Karpas-422 (cell line): ENCODE data around the gene HOMEZ. TPM values are rescaled to one million over a fixed set of nuclear protein-coding genes. Genes with fewer than 3 reads are reported as not detected.

Experiments used
- DNase-seq: peaks from one replicate; pipeline ENCODE4 v3.0.0-alpha.2; 2015
- H2AFZ ChIP-seq: fragments of 200-600 bp; sonication (generic); 2 replicates; pipeline ENCODE4 v1.6.1; 2014; ENCODE audit warnings: antibody characterized with exemption, low read length, mixed read lengths
- H3K27ac ChIP-seq: fragments of 200-600 bp; sonication (generic); 2 replicates; pipeline ENCODE4 v1.5.1; 2014; ENCODE audit warnings: mild to moderate bottlenecking, low read length, moderate library complexity
- H3K27me3 ChIP-seq: fragments of 200-600 bp; sonication (generic); 2 replicates; pipeline ENCODE4 v1.6.1; 2014; ENCODE audit warnings: low read length, mixed read lengths
- H3K36me3 ChIP-seq: fragments of 200-600 bp; sonication (generic); 2 replicates; pipeline ENCODE4 v1.6.1; 2014; ENCODE audit warnings: low read length, mixed read lengths; ENCODE audit not compliant: insufficient read depth
- H3K4me1 ChIP-seq: fragments of 200-600 bp; sonication (generic); 2 replicates; pipeline ENCODE4 v1.6.1; 2014; ENCODE audit warnings: mild to moderate bottlenecking, low read length, mixed read lengths
- H3K4me2 ChIP-seq: fragments of 200-600 bp; sonication (generic); 2 replicates; pipeline ENCODE4 v1.6.1; 2014; ENCODE audit warnings: low read length, low read depth, mild to moderate bottlenecking; ENCODE audit not compliant: poor library complexity, severe bottlenecking
- H3K4me3 ChIP-seq: fragments of 200-600 bp; sonication (generic); 2 replicates; pipeline ENCODE4 v1.5.1; 2014; ENCODE audit warnings: mild to moderate bottlenecking, antibody characterized with exemption, low read length, mixed read lengths
- H3K79me2 ChIP-seq: fragments of 200-600 bp; sonication (generic); 2 replicates; pipeline ENCODE4 v1.6.1; 2014; ENCODE audit warnings: mild to moderate bottlenecking, low read length, mixed read lengths
- H3K9ac ChIP-seq: fragments of 200-600 bp; sonication (generic); 2 replicates; pipeline ENCODE4 v1.6.0; 2014; ENCODE audit warnings: low read length
- H3K9me2 ChIP-seq: fragments of 200-600 bp; sonication (generic), shearing (Covaris generic); replicated peaks from 2 replicates; pipeline ENCODE4 v1.6.0; 2014; ENCODE audit warnings: mild to moderate bottlenecking, low read length, moderate library complexity; ENCODE audit not compliant: insufficient read depth
- H3K9me3 ChIP-seq: fragments of 300-700, 200-600 bp; sonication (generic); 2 replicates; pipeline ENCODE4 v1.6.1; 2014; ENCODE audit warnings: low read length, mixed read lengths
- H4K20me1 ChIP-seq: fragments of 200-600 bp; sonication (generic); 2 replicates; pipeline ENCODE4 v1.6.1; 2014; ENCODE audit warnings: mild to moderate bottlenecking, antibody characterized with exemption, low read length, low read depth; ENCODE audit not compliant: insufficient read depth
- total RNA-seq: library from RNA; depleted of rRNA; stranded (reverse); fragments of >200 nt; shearing (Covaris generic); gene quantifications from 2 replicates; pipeline ENCODE4 v1.2.3, GENCODE V29; 2014; ENCODE audit warnings: low replicate concordance

The HOMEZ gene
- total RNA-seq, 1 experiment from 2014 or later = 12.7 TPM

DNA sequence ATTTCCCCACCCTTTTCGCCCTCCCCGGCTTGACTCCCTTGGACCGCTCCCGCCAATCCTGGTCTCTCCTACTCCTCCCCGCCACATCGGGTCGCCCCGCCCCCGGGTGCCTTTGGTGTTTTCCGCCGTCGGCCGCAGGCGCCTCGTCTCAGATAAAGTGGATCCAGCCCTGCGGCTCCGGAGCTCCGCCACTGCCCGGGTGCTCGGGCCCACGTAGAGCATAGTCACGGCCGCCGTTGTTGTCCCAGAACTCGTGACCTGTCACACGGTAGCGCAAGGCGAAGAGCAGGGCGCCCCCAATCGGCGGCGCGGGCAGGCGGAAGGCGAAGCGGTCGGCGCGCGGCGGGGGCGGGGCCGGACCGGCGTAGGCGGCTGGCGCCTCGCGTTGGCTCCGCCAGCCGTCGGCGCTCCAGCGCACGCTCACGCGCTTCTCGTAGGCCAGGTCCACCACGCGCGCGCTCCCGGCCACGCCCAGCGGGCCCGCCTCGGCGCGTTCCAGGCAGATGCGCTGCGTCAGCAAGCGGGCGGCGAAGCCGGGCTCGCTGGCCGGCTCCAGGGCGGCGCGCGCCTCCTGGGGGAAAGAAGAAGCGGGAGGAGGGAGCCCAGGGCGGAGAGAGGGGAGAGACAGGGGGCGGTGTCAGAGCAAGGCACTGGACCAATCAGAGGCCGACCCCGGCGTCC, 15.5 kb upstream of the HOMEZ start:
- Histone ChIP-seq H3K9ac (peak overlapping the region; percentile 86), H3K9me3 (no peaks in the 10 kb centered on the region), H2AFZ (peak overlapping the region; percentile 62; the same call in 1 of the 2 replicates), H3K27me3 (no peaks in the 10 kb centered on the region), H3K4me3 (peak overlapping the region; percentile 92), H3K9me2 (no peaks in the 10 kb centered on the region), H4K20me1 (no peaks in the 10 kb centered on the region), H3K27ac (peak overlapping the region; percentile 73), H3K36me3 (peaks cover 23% of the 10 kb centered on the region; the same call in 1 of the 2 replicates), H3K4me2 (peak overlapping the region; percentile 100), H3K79me2 (peaks cover 30% of the 10 kb centered on the region), H3K4me1 (peaks cover 38% of the 10 kb centered on the region)
- peak; percentile 100 for DNase-seq

DNA sequence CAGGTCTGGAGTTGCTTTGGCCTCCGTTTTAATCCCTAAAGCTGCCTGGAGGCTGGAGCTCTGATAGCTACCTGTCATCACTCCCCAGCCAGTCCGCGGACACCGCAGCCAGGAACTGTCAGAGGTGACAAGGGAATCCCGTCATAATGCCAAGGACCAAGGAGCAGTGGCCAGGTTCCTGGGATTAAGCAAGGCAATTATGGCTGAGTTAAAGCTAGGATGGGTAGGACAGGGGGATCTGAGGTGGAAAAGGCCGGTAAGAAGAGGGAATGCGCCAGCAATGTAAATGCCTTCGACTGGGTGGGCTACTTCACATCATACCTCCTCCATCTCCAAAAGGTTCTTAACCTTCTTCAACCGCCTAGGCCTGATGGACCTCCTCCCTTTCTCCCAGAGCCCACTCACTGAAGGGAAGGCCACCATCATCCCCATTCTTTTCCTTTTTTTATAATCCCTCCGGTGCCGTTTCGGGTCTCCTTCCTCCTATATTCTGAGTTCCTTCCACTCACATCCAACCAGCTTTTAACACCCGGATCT, 14.8 kb upstream of the HOMEZ start:
- H3K9me2 ChIP-seq = no peaks in the 10 kb centered on the region
- H3K36me3 ChIP-seq = peaks cover 23% of the 10 kb centered on the region; the same call in 1 of the 2 replicates
- no peaks in the 10 kb centered on the region for H3K9me3 ChIP-seq
- no peak for DNase-seq
- peak overlapping the region; percentile 92 for H3K4me3 ChIP-seq
- H4K20me1 ChIP-seq = no peaks in the 10 kb centered on the region
- H2AFZ ChIP-seq = no peak overlapping the region
- H3K27ac ChIP-seq = peak overlapping the region; percentile 55
- no peaks in the 10 kb centered on the region for H3K27me3 ChIP-seq
- peaks cover 23% of the 10 kb centered on the region for H3K79me2 ChIP-seq
- peak overlapping the region; percentile 86 for H3K9ac ChIP-seq
- peak overlapping the region; percentile 100 for H3K4me2 ChIP-seq
- H3K4me1 ChIP-seq = peaks cover 32% of the 10 kb centered on the region

- Histone ChIP-seq H4K20me1 (no peaks in the 10 kb centered on the region), H3K79me2 (peaks cover 21% of the 10 kb centered on the region), H3K27me3 (no peaks in the 10 kb centered on the region), H3K9ac (peak overlapping the region; percentile 86), H3K4me2 (peak overlapping the region; percentile 100), H3K27ac (peak overlapping the region; percentile 55), H2AFZ (no peak overlapping the region), H3K36me3 (peaks cover 23% of the 10 kb centered on the region; the same call in 1 of the 2 replicates), H3K9me3 (no peaks in the 10 kb centered on the region), H3K9me2 (no peaks in the 10 kb centered on the region), H3K4me1 (peaks cover 30% of the 10 kb centered on the region), H3K4me3 (peak overlapping the region; percentile 92)
- DNase-seq = no peak
Observed at GRCh38 chr14:23299986-23300686, 14.2 kb upstream of the HOMEZ start.

- H3K9me3 ChIP-seq = no peaks in the 10 kb centered on the region
- H3K79me2 ChIP-seq = peaks cover 21% of the 10 kb centered on the region
- H3K4me2 ChIP-seq = peak overlapping the region; percentile 100
- no peaks in the 10 kb centered on the region for H3K9me2 ChIP-seq
- peaks cover 29% of the 10 kb centered on the region for H3K4me1 ChIP-seq
- H2AFZ ChIP-seq = no peak overlapping the region
- DNase-seq = no peak
- H3K27ac ChIP-seq = no peak overlapping the region
- H4K20me1 ChIP-seq = no peaks in the 10 kb centered on the region
- H3K27me3 ChIP-seq = no peaks in the 10 kb centered on the region
- no peak overlapping the region for H3K4me3 ChIP-seq
- no peak overlapping the region for H3K9ac ChIP-seq
- peaks cover 23% of the 10 kb centered on the region; the same call in 1 of the 2 replicates for H3K36me3 ChIP-seq
Observed at GRCh38 chr14:23299211-23299957, 13.5 kb upstream of the HOMEZ start.

- Histone ChIP-seq H4K20me1 (no peaks in the 10 kb centered on the region), H3K9me2 (no peaks in the 10 kb centered on the region), H3K27me3 (no peaks in the 10 kb centered on the region), H3K9me3 (no peaks in the 10 kb centered on the region), H3K27ac (no peak overlapping the region), H3K4me1 (peaks cover 23% of the 10 kb centered on the region), H3K4me2 (no peak overlapping the region), H3K36me3 (peaks cover 23% of the 10 kb centered on the region; the same call in 1 of the 2 replicates), H2AFZ (no peak overlapping the region), H3K9ac (no peak overlapping the region), H3K79me2 (peaks cover 18% of the 10 kb centered on the region), H3K4me3 (no peak overlapping the region)
- no peak for DNase-seq
Observed at GRCh38 chr14:23297611-23298277, 11.8 kb upstream of the HOMEZ start.

DNA sequence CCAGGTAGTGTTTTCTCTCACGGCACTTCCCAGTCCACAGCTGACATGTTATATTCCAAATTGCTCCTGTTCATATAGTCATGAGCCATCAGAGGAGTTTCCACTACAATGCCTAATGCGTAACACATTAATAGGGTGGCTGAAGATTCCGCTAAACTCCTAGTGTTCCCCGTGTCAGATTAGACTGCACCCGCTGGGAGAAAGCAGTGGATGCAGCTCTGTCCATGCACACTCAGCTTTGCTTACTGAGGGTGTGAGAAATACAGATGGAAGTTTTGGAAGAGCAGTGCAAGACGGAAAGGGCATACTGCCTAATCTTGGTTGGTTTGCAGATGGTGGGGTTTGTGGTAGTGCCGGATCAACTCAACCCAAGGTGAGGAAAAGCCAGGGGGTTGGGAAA, 11.2 kb upstream of the HOMEZ start:
- Histone ChIP-seq H3K27ac (no peak overlapping the region), H2AFZ (no peak overlapping the region), H3K9me2 (no peaks in the 10 kb centered on the region), H4K20me1 (no peaks in the 10 kb centered on the region), H3K27me3 (no peaks in the 10 kb centered on the region), H3K4me3 (no peak overlapping the region), H3K9me3 (no peaks in the 10 kb centered on the region), H3K4me1 (peaks cover 21% of the 10 kb centered on the region), H3K9ac (no peak overlapping the region), H3K79me2 (peaks cover 18% of the 10 kb centered on the region), H3K4me2 (no peak overlapping the region), H3K36me3 (peaks cover 23% of the 10 kb centered on the region; the same call in 1 of the 2 replicates)
- DNase-seq = no peak

GRCh38 chr14:23296012-23296777, 10.3 kb upstream of the HOMEZ start:
- Histone ChIP-seq H3K36me3 (peaks cover 23% of the 10 kb centered on the region; the same call in 1 of the 2 replicates), H3K9me3 (no peaks in the 10 kb centered on the region), H3K79me2 (peaks cover 18% of the 10 kb centered on the region), H4K20me1 (no peaks in the 10 kb centered on the region), H3K4me2 (no peak overlapping the region), H3K4me1 (peaks cover 18% of the 10 kb centered on the region), H3K9me2 (no peaks in the 10 kb centered on the region), H3K4me3 (no peak overlapping the region), H3K27ac (peak overlapping the region; percentile 36), H3K27me3 (no peaks in the 10 kb centered on the region), H2AFZ (no peak overlapping the region), H3K9ac (no peak overlapping the region)
- DNase-seq = no peak
